T-helper 1 cell treated with Interleukin-12 subunit alpha and Interleukin-12 subunit beta and Interleukin-4 antibody, amounts not matched to agents 30 μg/mL and 1 μg/mL, for 36 hours (primary cell): ENCODE results near the gene IFRD2.
A peak's percentile ranks its signal among the peaks of the same experiment; 100 is the strongest.
"Not testable (repeated sequence)": the region's sequence is repeated elsewhere in the genome, so short reads cannot be mapped to it uniquely, and the experiment has no call there.

Experiments
- H3K27ac Mint-ChIP-seq: one replicate; pipeline ENCODE4 v1.8.0; 2021; ENCODE audit warnings: mild to moderate bottlenecking, mixed read lengths
- H3K27me3 Mint-ChIP-seq: one replicate; pipeline ENCODE4 v1.8.0; 2021; ENCODE audit warnings: low read depth, mixed read lengths
- H3K36me3 Mint-ChIP-seq: one replicate; pipeline ENCODE4 v1.8.0; 2021; ENCODE audit warnings: low read depth, mixed read lengths
- H3K4me1 Mint-ChIP-seq: one replicate; pipeline ENCODE4 v1.8.0; 2021; ENCODE audit warnings: low read depth, mixed read lengths
- H3K4me3 Mint-ChIP-seq: one replicate; pipeline ENCODE4 v1.8.0; 2021; ENCODE audit warnings: mild to moderate bottlenecking, moderate library complexity, mixed read lengths
- H3K9me3 Mint-ChIP-seq: one replicate; pipeline ENCODE4 v1.8.0; 2021; ENCODE audit warnings: mixed read lengths

IFRD2 gene

GRCh38 chr3:50251220-50251619, 41.0 kb downstream of the IFRD2 start:
- H3K4me1 Mint-ChIP-seq: peaks cover 20% of the 10 kb centered on the region
- no peak overlapping the region for H3K4me3 Mint-ChIP-seq
- no peaks in the 10 kb centered on the region for H3K27me3 Mint-ChIP-seq
- H3K27ac Mint-ChIP-seq: no peak overlapping the region
- peaks cover 25% of the 10 kb centered on the region for H3K36me3 Mint-ChIP-seq
- H3K9me3 Mint-ChIP-seq: no peaks in the 10 kb centered on the region

GRCh38 chr3:50250514-50250913, 41.7 kb downstream of the IFRD2 start:
- Mint-ChIP-seq H3K9me3 (no peaks in the 10 kb centered on the region), H3K4me1 (peaks cover 24% of the 10 kb centered on the region), H3K36me3 (peaks cover 23% of the 10 kb centered on the region), H3K27ac (no peak overlapping the region), H3K27me3 (no peaks in the 10 kb centered on the region), H3K4me3 (no peak overlapping the region)

GRCh38 chr3:50249457-50249856, 42.8 kb downstream of the IFRD2 start:
- no peaks in the 10 kb centered on the region for H3K9me3 Mint-ChIP-seq
- H3K27ac Mint-ChIP-seq: no peak overlapping the region
- no peaks in the 10 kb centered on the region for H3K27me3 Mint-ChIP-seq
- peaks cover 23% of the 10 kb centered on the region for H3K36me3 Mint-ChIP-seq
- H3K4me1 Mint-ChIP-seq: peaks cover 32% of the 10 kb centered on the region
- H3K4me3 Mint-ChIP-seq: no peak overlapping the region

- peak overlapping the region; percentile 83 for H3K27ac Mint-ChIP-seq
- H3K4me1 Mint-ChIP-seq: peaks cover 38% of the 10 kb centered on the region
- H3K36me3 Mint-ChIP-seq: peaks cover 22% of the 10 kb centered on the region
- H3K4me3 Mint-ChIP-seq: no peak overlapping the region
- H3K9me3 Mint-ChIP-seq: no peaks in the 10 kb centered on the region
- no peaks in the 10 kb centered on the region for H3K27me3 Mint-ChIP-seq
Observed at GRCh38 chr3:50248387-50248786, 43.8 kb downstream of the IFRD2 start.

GRCh38 chr3:50246517-50246954, 45.7 kb downstream of the IFRD2 start:
- Mint-ChIP-seq H3K27ac (peak overlapping the region; percentile 91), H3K27me3 (no peaks in the 10 kb centered on the region), H3K9me3 (no peaks in the 10 kb centered on the region), H3K36me3 (peaks cover 23% of the 10 kb centered on the region), H3K4me1 (peaks cover 48% of the 10 kb centered on the region), H3K4me3 (peak overlapping the region; percentile 77)

GRCh38 chr3:50245831-50246516, 46.3 kb downstream of the IFRD2 start:
- no peaks in the 10 kb centered on the region for H3K27me3 Mint-ChIP-seq
- H3K27ac Mint-ChIP-seq: peak overlapping the region; percentile 91
- peaks cover 53% of the 10 kb centered on the region for H3K4me1 Mint-ChIP-seq
- peak overlapping the region; percentile 77 for H3K4me3 Mint-ChIP-seq
- H3K9me3 Mint-ChIP-seq: no peaks in the 10 kb centered on the region
- H3K36me3 Mint-ChIP-seq: peaks cover 21% of the 10 kb centered on the region

- H3K27ac Mint-ChIP-seq: peak overlapping the region; percentile 91
- H3K27me3 Mint-ChIP-seq: no peaks in the 10 kb centered on the region
- H3K4me3 Mint-ChIP-seq: peak overlapping the region; percentile 77
- H3K36me3 Mint-ChIP-seq: peaks cover 21% of the 10 kb centered on the region
- H3K4me1 Mint-ChIP-seq: peaks cover 54% of the 10 kb centered on the region
- no peaks in the 10 kb centered on the region for H3K9me3 Mint-ChIP-seq
Observed at GRCh38 chr3:50245251-50245745, 46.9 kb downstream of the IFRD2 start.

GRCh38 chr3:50244813-50245212, 47.4 kb downstream of the IFRD2 start:
- Mint-ChIP-seq H3K4me3 (peak overlapping the region; percentile 46), H3K36me3 (peaks cover 22% of the 10 kb centered on the region), H3K27ac (peak overlapping the region; percentile 82), H3K4me1 (peaks cover 57% of the 10 kb centered on the region)
- not testable (repeated sequence) for H3K9me3 Mint-ChIP-seq, H3K27me3 Mint-ChIP-seq

- no peak overlapping the region for H3K4me3 Mint-ChIP-seq
- peak overlapping the region; percentile 82 for H3K27ac Mint-ChIP-seq
- no peaks in the 10 kb centered on the region for H3K27me3 Mint-ChIP-seq
- peaks cover 26% of the 10 kb centered on the region for H3K36me3 Mint-ChIP-seq
- peaks cover 68% of the 10 kb centered on the region for H3K4me1 Mint-ChIP-seq
- no peaks in the 10 kb centered on the region for H3K9me3 Mint-ChIP-seq
Observed at GRCh38 chr3:50243543-50243895, 48.7 kb downstream of the IFRD2 start.

GRCh38 chr3:50242851-50243542, 49.2 kb downstream of the IFRD2 start:
- H3K36me3 Mint-ChIP-seq: peaks cover 25% of the 10 kb centered on the region
- no peaks in the 10 kb centered on the region for H3K27me3 Mint-ChIP-seq
- H3K4me1 Mint-ChIP-seq: peaks cover 67% of the 10 kb centered on the region
- H3K4me3 Mint-ChIP-seq: peak overlapping the region; percentile 81
- H3K9me3 Mint-ChIP-seq: no peaks in the 10 kb centered on the region
- H3K27ac Mint-ChIP-seq: peak overlapping the region; percentile 97

GRCh38 chr3:50242381-50242770, 49.9 kb downstream of the IFRD2 start:
- Mint-ChIP-seq H3K27me3 (no peaks in the 10 kb centered on the region), H3K9me3 (no peaks in the 10 kb centered on the region), H3K36me3 (peaks cover 28% of the 10 kb centered on the region), H3K27ac (peak overlapping the region; percentile 97), H3K4me3 (peak overlapping the region; percentile 81), H3K4me1 (peaks cover 67% of the 10 kb centered on the region)

GRCh38 chr3:50241713-50242380, 50.4 kb downstream of the IFRD2 start:
- H3K4me1 Mint-ChIP-seq: peaks cover 63% of the 10 kb centered on the region
- peak overlapping the region; percentile 97 for H3K27ac Mint-ChIP-seq
- H3K27me3 Mint-ChIP-seq: no peaks in the 10 kb centered on the region
- peaks cover 32% of the 10 kb centered on the region for H3K36me3 Mint-ChIP-seq
- peak overlapping the region; percentile 81 for H3K4me3 Mint-ChIP-seq
- H3K9me3 Mint-ChIP-seq: no peaks in the 10 kb centered on the region

GRCh38 chr3:50241163-50241562, 51.1 kb downstream of the IFRD2 start:
- H3K4me3 Mint-ChIP-seq: peak overlapping the region; percentile 81
- H3K27me3 Mint-ChIP-seq: no peaks in the 10 kb centered on the region
- peaks cover 28% of the 10 kb centered on the region for H3K36me3 Mint-ChIP-seq
- H3K27ac Mint-ChIP-seq: peak overlapping the region; percentile 97
- H3K4me1 Mint-ChIP-seq: peaks cover 57% of the 10 kb centered on the region
- H3K9me3 Mint-ChIP-seq: no peaks in the 10 kb centered on the region

- Mint-ChIP-seq H3K9me3 (no peaks in the 10 kb centered on the region), H3K27me3 (no peaks in the 10 kb centered on the region), H3K4me3 (peak overlapping the region; percentile 91), H3K27ac (peak overlapping the region; percentile 76), H3K4me1 (peaks cover 52% of the 10 kb centered on the region), H3K36me3 (peaks cover 28% of the 10 kb centered on the region)
Observed at GRCh38 chr3:50239649-50240048, 52.6 kb downstream of the IFRD2 start.
